ENCODE measurements around the gene SF3A1. TPM values are rescaled to one million over a fixed set of nuclear protein-coding genes. Genes with fewer than 3 reads are reported as not detected.

The SF3A1 gene
- total RNA-seq, 1 donor from 2014 or later = 164 TPM

DNA sequence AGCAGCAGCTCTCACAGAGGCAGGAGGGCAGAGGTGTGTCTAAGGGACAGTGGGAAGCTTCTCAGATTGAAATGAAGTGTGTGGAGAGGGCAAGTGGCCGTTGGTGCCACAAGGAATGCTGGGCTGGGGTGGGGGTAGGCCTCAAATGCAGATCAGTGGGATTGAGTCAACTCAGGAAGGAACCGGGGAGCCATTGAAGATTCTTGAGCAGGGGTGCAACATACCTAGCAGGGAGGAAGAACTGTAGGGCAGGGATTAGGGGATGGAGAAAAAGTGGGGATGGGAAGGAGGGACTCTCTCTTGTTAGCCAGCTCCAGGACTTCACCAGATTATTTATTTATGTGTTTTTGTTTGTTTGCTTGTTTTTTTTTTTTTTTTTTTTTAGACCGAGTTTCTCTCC, 37.2 kb upstream of the SF3A1 start:
- Histone ChIP-seq H3K4me3 (no peak overlapping the region), H3K27ac (no peak overlapping the region), H3K27me3 (no peaks in the 10 kb centered on the region), H3K4me1 (peaks cover 17% of the 10 kb centered on the region), H3K9me3 (no peaks in the 10 kb centered on the region), H3K36me3 (no peaks in the 10 kb centered on the region)
- ATAC-seq = no peak
- no peak for DNase-seq
- intact Hi-C loops (cut with DNase I) = loop anchor here (10.0 kb wide), 1 partner anchor 289 kb away; no protein-coding TSS in a partner anchor
- TF ChIP-seq, protein P1, sequence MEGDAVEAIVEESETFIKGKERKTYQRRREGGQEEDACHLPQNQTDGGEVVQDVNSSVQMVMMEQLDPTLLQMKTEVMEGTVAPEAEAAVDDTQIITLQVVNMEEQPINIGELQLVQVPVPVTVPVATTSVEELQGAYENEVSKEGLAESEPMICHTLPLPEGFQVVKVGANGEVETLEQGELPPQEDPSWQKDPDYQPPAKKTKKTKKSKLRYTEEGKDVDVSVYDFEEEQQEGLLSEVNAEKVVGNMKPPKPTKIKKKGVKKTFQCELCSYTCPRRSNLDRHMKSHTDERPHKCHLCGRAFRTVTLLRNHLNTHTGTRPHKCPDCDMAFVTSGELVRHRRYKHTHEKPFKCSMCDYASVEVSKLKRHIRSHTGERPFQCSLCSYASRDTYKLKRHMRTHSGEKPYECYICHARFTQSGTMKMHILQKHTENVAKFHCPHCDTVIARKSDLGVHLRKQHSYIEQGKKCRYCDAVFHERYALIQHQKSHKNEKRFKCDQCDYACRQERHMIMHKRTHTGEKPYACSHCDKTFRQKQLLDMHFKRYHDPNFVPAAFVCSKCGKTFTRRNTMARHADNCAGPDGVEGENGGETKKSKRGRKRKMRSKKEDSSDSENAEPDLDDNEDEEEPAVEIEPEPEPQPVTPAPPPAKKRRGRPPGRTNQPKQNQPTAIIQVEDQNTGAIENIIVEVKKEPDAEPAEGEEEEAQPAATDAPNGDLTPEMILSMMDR (IDR thresholded peaks at IDR 0.05) = no peak

DNA sequence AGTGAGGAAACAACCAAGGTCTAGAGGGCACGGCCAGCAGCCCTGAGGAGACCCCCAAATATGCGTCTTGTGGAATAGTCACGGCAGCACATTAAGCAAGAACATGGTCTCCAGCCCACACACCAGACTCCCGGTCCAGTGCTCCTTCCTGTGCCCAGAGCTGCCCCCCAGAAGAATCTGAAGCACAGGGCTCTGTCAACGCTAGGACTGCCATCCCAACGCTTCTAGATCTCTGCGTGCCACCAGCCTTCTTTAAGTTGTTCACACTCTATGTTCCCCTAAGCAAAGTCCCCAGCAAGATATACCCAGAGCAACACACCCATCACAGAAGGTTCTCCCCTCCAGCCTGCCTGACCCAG, 36.6 kb upstream of the SF3A1 start:
- Histone ChIP-seq H3K27me3 (no peaks in the 10 kb centered on the region), H3K4me1 (peaks cover 17% of the 10 kb centered on the region), H3K9me3 (no peaks in the 10 kb centered on the region), H3K4me3 (no peak overlapping the region), H3K36me3 (no peaks in the 10 kb centered on the region), H3K27ac (no peak overlapping the region)
- TF ChIP-seq, protein P1 (IDR thresholded peaks at IDR 0.05) = no peak
- intact Hi-C loops (cut with DNase I) = loop anchor here (10.0 kb wide), 1 partner anchor 288 kb away; no protein-coding TSS in a partner anchor
- DNase-seq = no peak
- ATAC-seq = no peak

DNA sequence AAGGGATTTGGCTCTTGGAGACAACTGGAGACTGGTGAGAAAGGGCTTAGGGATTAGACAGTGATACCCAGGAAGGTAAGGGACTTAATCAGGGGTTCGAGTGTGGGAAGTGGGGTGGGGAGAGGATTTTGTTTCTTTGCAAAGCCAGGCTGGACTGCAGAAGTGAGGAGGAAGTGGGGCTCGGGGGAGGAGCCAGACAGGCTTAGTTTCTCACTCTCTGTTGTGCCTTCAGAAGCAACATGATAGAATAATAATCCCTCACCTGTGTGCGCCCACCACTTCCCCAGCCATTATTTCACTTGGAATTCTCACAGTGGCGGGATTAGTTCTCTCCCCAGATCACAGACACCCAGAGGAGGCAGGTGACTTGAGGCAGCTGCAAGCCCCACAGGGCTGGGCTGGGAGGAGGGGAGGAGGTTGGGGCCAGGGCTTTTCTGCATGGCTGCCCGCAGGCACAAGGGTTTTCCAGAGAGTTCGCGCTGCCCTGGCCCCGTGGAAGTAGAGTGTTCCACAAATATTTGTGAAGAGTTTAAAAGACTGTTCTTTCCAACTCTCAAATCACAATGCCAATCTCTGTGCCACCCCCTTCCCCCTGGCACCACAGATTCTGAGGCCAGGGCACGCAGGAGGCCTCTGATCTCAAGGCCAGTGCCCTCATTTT, 36.1 kb upstream of the SF3A1 start:
- DNase-seq (peak; percentile 74), ATAC-seq (peak; percentile 15)
- Histone ChIP-seq H3K36me3 (no peaks in the 10 kb centered on the region), H3K9me3 (no peaks in the 10 kb centered on the region), H3K4me1 (peaks cover 17% of the 10 kb centered on the region), H3K27me3 (no peaks in the 10 kb centered on the region), H3K4me3 (no peak overlapping the region), H3K27ac (no peak overlapping the region)
- TF ChIP-seq, protein P1 (IDR thresholded peaks at IDR 0.05) = no peak
- intact Hi-C loops (cut with DNase I) = loop anchor here (10.0 kb wide), 1 partner anchor 288 kb away; no protein-coding TSS in a partner anchor

DNA sequence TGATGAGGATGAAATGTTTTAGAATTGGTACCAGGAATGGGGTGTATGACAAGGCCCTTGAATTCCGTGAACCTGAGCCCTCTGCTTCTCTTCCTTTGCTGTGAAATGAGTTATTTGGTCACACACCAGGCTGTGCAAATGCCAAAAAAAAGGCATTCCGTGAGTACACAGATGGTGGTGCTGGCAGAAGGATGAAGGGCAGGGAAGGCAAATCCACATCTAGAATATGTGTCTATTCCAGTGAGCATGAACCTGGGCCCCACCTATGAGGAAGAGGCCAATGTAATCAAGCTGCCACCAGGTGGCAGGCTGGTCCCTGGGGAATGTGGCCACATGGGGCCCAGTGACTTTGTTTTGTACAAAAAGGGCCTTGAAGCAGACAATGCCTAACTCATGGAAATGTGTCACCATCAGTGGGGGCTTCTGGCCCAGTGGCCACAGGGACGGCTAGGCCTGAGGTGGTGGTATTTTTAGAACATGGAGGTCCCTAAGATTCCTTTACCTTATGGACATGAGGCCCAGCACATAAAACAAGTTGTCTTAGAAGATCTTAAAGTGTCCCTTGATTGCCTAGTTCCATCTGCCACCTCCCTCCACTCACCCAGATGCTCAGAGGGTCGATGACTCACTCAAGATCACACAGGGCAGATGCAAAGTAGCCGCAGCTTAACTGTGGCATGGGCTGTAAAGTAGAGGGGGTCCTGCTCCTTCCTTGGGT, 34.4 kb upstream of the SF3A1 start:
- DNase-seq (peak; percentile 83), ATAC-seq (peak; percentile 74)
- Histone ChIP-seq H3K4me1 (peaks cover 9% of the 10 kb centered on the region), H3K4me3 (no peak overlapping the region), H3K27ac (no peak overlapping the region), H3K36me3 (no peaks in the 10 kb centered on the region), H3K9me3 (no peaks in the 10 kb centered on the region), H3K27me3 (no peaks in the 10 kb centered on the region)
- intact Hi-C loops (cut with DNase I) = loop anchor here (2.0 to 10.0 kb wide), 2 partner anchors 98 to 286 kb away; no protein-coding TSS in a partner anchor
- TF ChIP-seq, protein P1 (IDR thresholded peaks at IDR 0.05) = peak; percentile 83

DNA sequence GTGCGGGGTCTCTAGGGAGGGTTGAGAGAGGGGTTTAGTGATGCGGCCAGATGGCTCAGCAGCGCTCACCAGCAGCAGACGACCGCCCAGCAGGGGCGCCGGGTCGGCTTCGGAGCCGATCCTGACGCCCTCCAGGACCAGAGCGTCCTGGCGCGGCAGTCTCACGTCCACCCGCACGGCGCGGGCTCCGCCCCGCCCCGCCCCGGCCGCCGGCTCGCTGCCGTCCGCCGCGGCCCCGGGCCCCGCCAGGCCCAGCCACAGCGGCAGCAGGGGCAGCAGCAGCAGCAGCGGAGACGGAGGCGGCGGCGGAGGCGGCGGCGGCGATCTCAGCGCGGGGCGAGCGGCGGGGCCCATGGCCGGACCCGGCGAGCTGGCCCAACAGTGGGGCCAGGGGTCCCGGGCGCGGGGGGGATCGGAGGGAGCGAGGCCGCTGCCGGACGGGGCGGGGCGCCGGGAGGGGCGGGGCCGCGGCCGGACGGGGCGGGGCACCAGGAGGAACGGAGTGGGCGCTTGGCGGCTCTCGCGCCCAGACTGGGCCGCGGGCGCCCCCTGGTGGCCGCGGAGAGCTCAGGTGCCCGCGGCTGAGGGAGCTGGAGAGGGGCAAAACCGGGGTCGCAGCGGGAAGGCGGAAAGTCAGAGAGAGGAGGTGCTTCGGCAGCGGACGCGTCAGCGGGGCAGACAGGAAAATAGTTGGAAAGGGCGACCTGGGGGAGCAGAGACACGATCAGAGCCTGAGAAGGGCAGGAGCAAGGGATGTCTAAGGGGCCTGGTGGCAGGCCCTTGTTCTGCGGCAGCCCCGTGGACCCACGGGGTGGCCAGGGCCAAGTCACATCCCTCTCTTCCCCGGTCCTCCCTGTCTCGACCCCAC, 30.5 kb upstream of the SF3A1 start, which contains the start of gene RNF215:
Gene RNF215 (minus strand): TSS at position 452 of the 868 bp plus-strand sequence. CDS start 98 bp downstream, at position 354.
- peak; percentile 96 for ATAC-seq

More for the DNA sequence above, 30.5 kb upstream of the SF3A1 start, which contains the start of gene RNF215:
- Histone ChIP-seq H3K27me3 (no peaks in the 10 kb centered on the region), H3K4me1 (peaks cover 5% of the 10 kb centered on the region), H3K9me3 (no peaks in the 10 kb centered on the region), H3K4me3 (peak within 1 kb of the TSS; percentile 54), H3K36me3 (peaks cover 6% of the 10 kb centered on the region), H3K27ac (no peak within 1 kb of the TSS)
- TF ChIP-seq, protein P1 (IDR thresholded peaks at IDR 0.05) = peak; percentile 83
- peak; percentile 93 for DNase-seq
- intact Hi-C loops (cut with DNase I) = loop anchor here (5.0 kb wide), 1 partner anchor 100 kb away; the partner anchor contains the start of gene CASTOR1
